Measurements from ENCODE around the gene SYNDIG1. TPM values are rescaled to one million over a fixed set of nuclear protein-coding genes. Genes with fewer than 3 reads are reported as not detected.

Gene SYNDIG1
- total and polyA plus RNA-seq, 5 donors: 26.3 to 38.6 (median 34.6) TPM

DNA sequence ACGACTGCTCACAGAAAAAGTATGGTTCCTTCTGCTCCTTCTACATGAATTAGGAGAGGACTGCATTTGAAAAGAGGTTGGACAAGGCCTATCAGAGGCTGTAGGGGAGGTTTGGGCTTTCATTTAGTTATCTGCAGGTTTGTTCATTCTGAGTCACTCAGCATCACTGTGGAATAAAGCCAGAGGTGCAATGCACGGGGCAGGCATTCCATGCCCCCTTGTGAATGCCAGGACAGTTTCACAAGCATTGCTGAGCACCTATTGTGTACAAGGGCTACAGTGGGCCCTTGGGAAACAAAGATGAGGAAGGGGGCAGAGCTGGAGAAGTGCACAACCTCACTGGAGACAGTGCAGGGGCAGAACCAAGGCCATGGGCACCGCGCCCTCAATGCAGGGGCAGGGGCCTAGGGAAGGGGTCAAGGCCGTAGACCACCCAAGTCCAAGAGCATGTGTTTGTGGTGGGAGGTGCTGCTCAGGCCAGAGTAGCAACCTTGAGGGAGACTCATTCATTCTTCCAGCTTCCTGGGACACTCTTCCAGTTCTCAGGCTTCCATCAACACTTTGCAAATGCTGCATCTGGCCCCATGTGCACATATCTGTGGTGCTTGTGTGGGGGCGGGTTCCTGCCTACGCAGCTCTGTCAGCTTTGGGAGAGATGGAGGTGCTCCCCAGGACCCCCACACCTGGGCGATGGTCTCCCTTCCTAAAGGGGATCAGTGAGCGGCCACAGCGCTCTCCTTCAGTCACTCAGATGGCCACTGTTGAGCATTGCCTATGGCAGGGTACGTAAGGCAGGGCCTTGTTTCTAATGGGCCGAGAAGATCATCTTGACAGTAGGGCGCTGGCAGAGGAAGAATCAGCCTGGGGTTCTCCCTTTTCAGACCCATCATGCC lies 204.5 kb downstream of the SYNDIG1 start:
- Histone ChIP-seq H3K27ac (ENCODE audit: low read length) (no peak overlapping the region), H3K4me3 (ENCODE audit: low read length) (no peak overlapping the region), H3K9me3 (ENCODE audit: control insufficient read depth, low read length) (no peaks in the 10 kb centered on the region), H3K4me1 (ENCODE audit: control insufficient read depth, insufficient read depth, low read length) (no peaks in the 10 kb centered on the region), H3K27me3 (ENCODE audit: control insufficient read depth, insufficient read depth) (no peaks in the 10 kb centered on the region)
- DNase-seq (no peak), ATAC-seq (no peak)
- intact Hi-C loops (cut with DNase I): no loop called here
- WGBS: 92% methylated on average over 13 of the region's 13 CpGs

DNA sequence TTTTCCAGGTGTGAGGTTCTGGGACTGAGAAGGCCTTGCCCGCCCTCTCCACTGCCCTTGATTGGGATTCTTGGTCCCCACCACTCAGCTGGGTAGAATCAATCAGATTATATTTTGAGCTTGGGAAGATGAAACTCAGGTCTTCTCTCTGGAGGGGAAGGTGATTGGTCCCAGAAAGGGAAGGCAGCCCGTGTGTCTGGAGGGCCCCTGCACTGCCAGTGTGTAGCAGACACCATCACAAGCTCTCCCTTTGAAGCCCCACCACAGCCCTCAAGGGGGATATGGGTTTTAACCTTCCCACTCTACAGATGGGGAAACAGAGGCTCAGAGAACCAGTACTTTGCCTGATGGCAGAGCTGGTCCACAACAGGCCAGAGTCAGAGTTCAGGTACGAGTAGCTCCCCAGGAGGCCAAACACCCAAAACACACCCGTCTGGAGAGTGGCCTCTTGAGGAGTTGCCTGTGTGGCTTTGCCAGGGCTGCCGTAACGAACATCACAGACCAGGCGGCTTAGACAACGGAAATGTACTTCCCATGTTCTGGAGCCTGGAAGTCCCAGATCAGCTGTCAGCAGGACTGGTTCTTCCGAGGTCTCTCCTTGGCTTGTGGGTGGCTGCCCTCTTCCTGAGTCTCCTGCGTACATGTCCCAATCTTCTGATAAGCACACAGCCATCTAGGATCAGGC lies 205.6 kb downstream of the SYNDIG1 start:
- H3K27ac ChIP-seq (ENCODE audit: low read length): no peak overlapping the region
- no peaks in the 10 kb centered on the region for H3K27me3 ChIP-seq (ENCODE audit: control insufficient read depth, insufficient read depth)
- intact Hi-C loops (cut with DNase I): no loop called here
- no peak overlapping the region for H3K4me3 ChIP-seq (ENCODE audit: low read length)
- H3K9me3 ChIP-seq (ENCODE audit: control insufficient read depth, low read length): no peaks in the 10 kb centered on the region
- DNase-seq (no peak), ATAC-seq (no peak)
- H3K4me1 ChIP-seq (ENCODE audit: control insufficient read depth, insufficient read depth, low read length): no peaks in the 10 kb centered on the region
- WGBS: 83% methylated on average over 10 of the region's 10 CpGs

- WGBS: 93% methylated on average over 8 of the region's 8 CpGs
- ATAC-seq (no peak), DNase-seq (no peak)
- H3K27ac ChIP-seq (ENCODE audit: low read length): no peak overlapping the region
- H3K9me3 ChIP-seq (ENCODE audit: control insufficient read depth, low read length): no peaks in the 10 kb centered on the region
- H3K27me3 ChIP-seq (ENCODE audit: control insufficient read depth, insufficient read depth): no peaks in the 10 kb centered on the region
- intact Hi-C loops (cut with DNase I): no loop called here
- H3K4me1 ChIP-seq (ENCODE audit: control insufficient read depth, insufficient read depth, low read length): no peaks in the 10 kb centered on the region
- H3K4me3 ChIP-seq (ENCODE audit: low read length): no peak overlapping the region
These were observed 206.4 kb downstream of the SYNDIG1 start for GRCh38 chr20:24675651-24676352.

DNA sequence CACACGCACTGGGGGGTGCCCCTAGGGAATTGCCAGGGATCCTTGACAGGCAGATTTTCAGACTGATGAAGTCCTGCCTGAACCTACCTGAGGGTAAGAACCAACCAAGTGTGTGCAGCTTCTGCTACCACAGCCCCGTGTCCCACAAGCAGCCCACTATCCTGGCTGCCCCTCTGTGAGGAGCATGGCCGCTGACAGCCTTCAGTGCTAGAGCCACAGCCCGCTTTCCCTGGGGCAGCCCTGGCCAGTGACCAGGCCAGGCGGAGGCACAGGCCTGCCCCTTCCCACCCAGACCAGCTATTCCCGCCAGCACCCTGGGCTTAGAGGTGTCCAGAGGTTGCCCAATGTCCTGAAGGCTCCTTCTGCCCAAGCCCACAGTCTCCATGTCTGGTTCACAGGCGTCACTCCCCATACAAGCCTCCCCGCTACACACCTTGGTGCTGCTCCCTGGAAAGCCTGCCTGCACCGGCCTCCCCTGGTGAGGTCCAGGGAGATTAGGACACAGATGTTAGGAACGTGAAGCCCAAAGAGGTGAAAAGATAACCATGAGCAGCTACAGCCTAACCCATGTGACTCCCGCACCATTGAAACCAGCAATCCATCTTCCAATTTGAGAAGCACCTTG lies 207.0 kb downstream of the SYNDIG1 start:
- H3K27me3 ChIP-seq (ENCODE audit: control insufficient read depth, insufficient read depth): no peaks in the 10 kb centered on the region
- 92% methylated on average over 11 of the region's 11 CpGs for WGBS
- no peak for ATAC-seq

GRCh38 chr20:24676978-24677370 lies 207.5 kb downstream of the SYNDIG1 start:
- Histone ChIP-seq H3K9me3 (ENCODE audit: control insufficient read depth, low read length) (no peaks in the 10 kb centered on the region), H3K27me3 (ENCODE audit: control insufficient read depth, insufficient read depth) (no peaks in the 10 kb centered on the region), H3K4me3 (ENCODE audit: low read length) (no peak overlapping the region), H3K4me1 (ENCODE audit: control insufficient read depth, insufficient read depth, low read length) (no peaks in the 10 kb centered on the region), H3K27ac (ENCODE audit: low read length) (no peak overlapping the region)
- ATAC-seq (no peak), DNase-seq (no peak)
- intact Hi-C loops (cut with DNase I): no loop called here
- WGBS: 86% methylated on average over 6 of the region's 6 CpGs

More for the DNA sequence above, 207.0 kb downstream of the SYNDIG1 start:
- Histone ChIP-seq H3K9me3 (ENCODE audit: control insufficient read depth, low read length) (no peaks in the 10 kb centered on the region), H3K27ac (ENCODE audit: low read length) (no peak overlapping the region), H3K4me3 (ENCODE audit: low read length) (no peak overlapping the region), H3K4me1 (ENCODE audit: control insufficient read depth, insufficient read depth, low read length) (no peaks in the 10 kb centered on the region)
- intact Hi-C loops (cut with DNase I): no loop called here
- peak in 1 of 3 donors; percentile 33 for DNase-seq

DNA sequence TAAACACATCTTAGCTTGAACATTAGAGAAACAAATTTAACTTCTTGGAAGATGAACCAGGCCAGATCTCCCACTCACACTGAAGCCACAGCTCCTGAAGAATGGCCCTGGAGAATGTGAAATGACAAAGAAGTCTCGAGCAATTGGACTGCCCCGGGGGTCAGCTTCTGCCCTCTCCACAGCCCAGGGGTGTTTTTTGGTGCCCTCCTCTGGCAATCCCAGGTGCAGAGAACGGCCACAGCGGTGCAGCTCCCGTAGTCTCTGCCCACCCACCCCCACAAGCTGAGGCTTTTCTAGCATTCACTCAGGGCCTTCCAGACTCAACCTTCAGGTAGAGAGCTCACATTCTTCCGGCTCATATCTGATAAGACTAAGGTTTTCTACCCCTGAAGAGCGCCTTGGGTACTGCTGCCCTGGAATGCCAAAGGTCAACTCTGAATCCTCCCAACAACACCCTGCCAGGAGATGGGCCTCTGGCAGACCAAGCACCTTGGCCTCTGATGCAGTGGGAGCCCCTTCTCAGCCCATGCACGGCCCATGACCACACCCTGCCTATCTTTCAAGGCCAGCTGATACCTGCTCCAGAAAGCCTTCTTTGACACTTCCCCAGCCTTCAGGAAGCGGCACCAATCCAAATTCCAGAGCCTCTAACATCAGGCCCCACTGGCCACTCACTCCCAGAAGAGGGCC lies 208.3 kb downstream of the SYNDIG1 start:
- no peak for ATAC-seq
- no peak overlapping the region for H3K4me3 ChIP-seq (ENCODE audit: low read length)
- peak in 1 of 3 donors; percentile 43 for DNase-seq
- no peaks in the 10 kb centered on the region for H3K27me3 ChIP-seq (ENCODE audit: control insufficient read depth, insufficient read depth)
- no peaks in the 10 kb centered on the region for H3K4me1 ChIP-seq (ENCODE audit: control insufficient read depth, insufficient read depth, low read length)
- no peaks in the 10 kb centered on the region for H3K9me3 ChIP-seq (ENCODE audit: control insufficient read depth, low read length)
- no peak overlapping the region for H3K27ac ChIP-seq (ENCODE audit: low read length)
- intact Hi-C loops (cut with DNase I): no loop called here
- WGBS: 87% methylated on average over 9 of the region's 9 CpGs

DNA sequence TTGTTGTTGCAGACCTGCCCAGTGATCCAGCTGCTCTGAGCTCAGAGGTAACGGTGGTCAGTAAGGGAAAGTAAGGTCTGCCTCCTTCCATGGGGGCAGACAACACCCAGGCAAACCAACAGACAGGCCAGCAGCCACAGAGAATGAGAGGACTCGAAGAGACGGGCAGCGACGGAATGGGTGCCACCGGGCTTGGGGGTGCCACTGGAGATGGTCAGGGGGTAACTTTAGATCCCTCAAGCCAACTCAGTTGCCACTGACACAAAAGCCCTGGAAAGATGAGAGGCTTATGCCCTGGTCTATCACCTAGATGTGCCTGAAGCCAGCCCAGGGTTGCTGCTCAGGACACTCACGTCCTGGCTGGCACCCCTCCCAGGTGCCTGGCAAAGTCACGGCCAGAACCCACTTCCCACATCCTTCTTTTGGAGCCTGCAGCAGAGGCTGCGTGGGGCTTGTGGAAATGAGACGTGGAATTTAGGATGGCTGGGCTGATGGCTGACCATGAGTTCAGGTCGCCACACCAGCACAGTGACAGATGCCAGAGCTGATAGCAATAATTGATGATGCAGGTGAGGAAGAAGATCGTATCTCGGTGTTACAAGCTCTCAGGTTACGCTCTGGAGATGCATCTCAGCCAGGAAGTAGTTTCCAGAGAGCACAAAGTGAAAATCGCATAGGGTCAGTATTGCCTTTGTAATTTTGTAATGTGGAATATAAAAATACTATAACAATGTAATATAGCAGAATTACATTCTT lies 209.1 kb downstream of the SYNDIG1 start:
- no peaks in the 10 kb centered on the region for H3K27me3 ChIP-seq (ENCODE audit: control insufficient read depth, insufficient read depth)
- H3K4me1 ChIP-seq (ENCODE audit: control insufficient read depth, insufficient read depth, low read length): no peaks in the 10 kb centered on the region
- H3K27ac ChIP-seq (ENCODE audit: low read length): no peak overlapping the region
- H3K9me3 ChIP-seq (ENCODE audit: control insufficient read depth, low read length): no peaks in the 10 kb centered on the region
- intact Hi-C loops (cut with DNase I): no loop called here
- no peak overlapping the region for H3K4me3 ChIP-seq (ENCODE audit: low read length)
- ATAC-seq: no peak
- 85% methylated on average over 15 of the region's 15 CpGs for WGBS
- DNase-seq: no peak

- no peak for ATAC-seq
- intact Hi-C loops (cut with DNase I): no loop called here
- Histone ChIP-seq H3K4me1 (ENCODE audit: control insufficient read depth, insufficient read depth, low read length) (no peaks in the 10 kb centered on the region), H3K27me3 (ENCODE audit: control insufficient read depth, insufficient read depth) (no peaks in the 10 kb centered on the region), H3K4me3 (ENCODE audit: low read length) (no peak overlapping the region), H3K27ac (ENCODE audit: low read length) (no peak overlapping the region), H3K9me3 (ENCODE audit: control insufficient read depth, low read length) (no peaks in the 10 kb centered on the region)
- 92% methylated on average over 9 of the region's 9 CpGs for WGBS
- DNase-seq: no peak
These were observed 210.1 kb downstream of the SYNDIG1 start for GRCh38 chr20:24679448-24680047.

DNA sequence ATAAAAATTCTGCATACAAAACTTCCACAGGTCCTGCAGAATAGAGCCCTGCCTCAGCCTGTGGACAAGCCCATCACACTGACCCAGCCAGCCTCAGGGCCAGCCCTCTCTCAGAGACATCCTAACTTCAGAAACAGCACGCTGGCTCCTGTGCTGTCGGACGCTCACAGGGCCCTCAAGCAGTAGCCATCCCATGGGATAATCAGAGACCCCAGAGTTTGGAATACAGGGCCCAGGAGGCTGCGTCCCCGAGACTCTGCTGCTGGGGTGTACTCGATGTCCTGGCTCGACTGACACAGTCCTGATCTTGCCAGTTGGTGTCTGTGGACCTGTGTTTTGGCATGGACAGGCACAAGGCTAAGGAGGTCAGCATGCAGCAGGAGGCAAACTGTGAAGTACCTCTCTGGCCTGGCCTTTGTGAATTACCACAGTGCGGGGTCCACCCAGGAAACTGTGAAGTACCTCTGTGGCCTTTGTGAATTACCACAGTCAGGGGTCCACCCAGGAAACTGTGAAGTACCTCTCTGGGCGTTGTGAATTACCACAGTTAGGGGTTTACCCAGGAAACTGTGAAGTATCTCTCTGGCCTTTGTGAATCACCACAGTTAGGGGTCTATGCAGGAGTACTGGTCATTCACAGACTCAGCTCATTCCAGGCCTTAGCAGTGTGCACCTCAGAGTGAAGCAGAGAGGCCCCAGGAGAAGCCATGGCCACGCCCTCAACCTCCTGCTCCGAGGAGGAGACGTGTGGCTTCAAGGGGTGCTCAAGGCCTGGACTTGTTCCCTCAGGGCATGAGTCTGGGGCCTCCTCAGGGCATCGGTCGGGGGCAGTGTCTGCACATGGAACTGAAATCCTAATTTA lies 212.4 kb downstream of the SYNDIG1 start:
- ATAC-seq: no peak
- Histone ChIP-seq H3K27me3 (ENCODE audit: control insufficient read depth, insufficient read depth) (no peaks in the 10 kb centered on the region), H3K4me3 (ENCODE audit: low read length) (no peak overlapping the region), H3K9me3 (ENCODE audit: control insufficient read depth, low read length) (no peaks in the 10 kb centered on the region), H3K27ac (ENCODE audit: low read length) (no peak overlapping the region), H3K4me1 (ENCODE audit: control insufficient read depth, insufficient read depth, low read length) (no peaks in the 10 kb centered on the region)
- WGBS: 87% methylated on average over 14 of the region's 14 CpGs
- DNase-seq: peak in 1 of 3 donors; percentile 35
- intact Hi-C loops (cut with DNase I): no loop called here

Data from right cardiac atrium (tissue), 5 donors.